ENCODE measurements around the gene SCLT1. TPM values are rescaled to one million over a fixed set of nuclear protein-coding genes. Genes with fewer than 3 reads are reported as not detected.
A peak's percentile ranks its signal among the peaks of the same experiment; 100 is the strongest.

SCLT1 gene
- total RNA-seq, 3 donors from 2014 or later = 11.5 to 23.6 (median 18.7) TPM

DNA sequence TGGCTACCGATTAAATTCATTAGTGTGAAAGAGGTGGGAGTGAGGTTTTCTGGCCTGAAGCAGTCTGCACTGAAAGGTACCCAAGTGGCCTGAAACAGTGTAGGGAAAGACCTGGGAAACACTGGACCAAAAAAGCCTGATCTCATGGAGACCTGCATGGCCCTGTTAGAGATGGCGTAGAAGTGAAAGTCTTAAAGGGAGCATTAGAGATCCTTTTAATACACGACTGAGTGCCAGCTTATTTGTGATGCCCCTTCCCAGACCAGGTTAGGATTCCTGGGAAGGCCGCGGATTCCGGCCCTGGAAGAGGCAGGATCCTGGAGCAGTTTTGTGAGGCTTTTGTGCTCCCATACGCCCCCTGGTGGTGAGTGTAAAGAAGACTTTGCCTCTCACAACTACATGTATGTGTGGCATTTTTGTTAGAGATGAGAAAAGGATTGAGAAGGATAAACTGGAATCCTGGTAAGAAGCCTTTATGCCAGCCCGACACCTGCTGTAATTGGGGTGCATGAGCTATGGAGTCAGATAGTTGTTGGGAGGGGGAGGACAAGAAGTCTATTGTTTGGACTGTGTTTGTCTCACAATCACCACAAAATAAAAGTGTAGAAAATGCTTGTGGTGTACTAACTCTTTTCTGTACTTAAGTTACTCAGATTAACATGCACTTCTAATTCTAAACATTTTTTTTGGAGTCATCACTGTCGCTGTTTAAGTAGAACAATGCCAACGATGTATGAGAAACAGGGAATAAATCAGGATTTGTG is 229.8 kb downstream of the SCLT1 start:
- no peaks in the 10 kb centered on the region for H3K27me3 ChIP-seq
- no peaks in the 10 kb centered on the region for H3K9me3 ChIP-seq
- no peaks in the 10 kb centered on the region for H3K4me1 ChIP-seq
- no peak for TF ChIP-seq POLR2A (IDR thresholded peaks at IDR 0.05)
- TF ChIP-seq, protein P1, sequence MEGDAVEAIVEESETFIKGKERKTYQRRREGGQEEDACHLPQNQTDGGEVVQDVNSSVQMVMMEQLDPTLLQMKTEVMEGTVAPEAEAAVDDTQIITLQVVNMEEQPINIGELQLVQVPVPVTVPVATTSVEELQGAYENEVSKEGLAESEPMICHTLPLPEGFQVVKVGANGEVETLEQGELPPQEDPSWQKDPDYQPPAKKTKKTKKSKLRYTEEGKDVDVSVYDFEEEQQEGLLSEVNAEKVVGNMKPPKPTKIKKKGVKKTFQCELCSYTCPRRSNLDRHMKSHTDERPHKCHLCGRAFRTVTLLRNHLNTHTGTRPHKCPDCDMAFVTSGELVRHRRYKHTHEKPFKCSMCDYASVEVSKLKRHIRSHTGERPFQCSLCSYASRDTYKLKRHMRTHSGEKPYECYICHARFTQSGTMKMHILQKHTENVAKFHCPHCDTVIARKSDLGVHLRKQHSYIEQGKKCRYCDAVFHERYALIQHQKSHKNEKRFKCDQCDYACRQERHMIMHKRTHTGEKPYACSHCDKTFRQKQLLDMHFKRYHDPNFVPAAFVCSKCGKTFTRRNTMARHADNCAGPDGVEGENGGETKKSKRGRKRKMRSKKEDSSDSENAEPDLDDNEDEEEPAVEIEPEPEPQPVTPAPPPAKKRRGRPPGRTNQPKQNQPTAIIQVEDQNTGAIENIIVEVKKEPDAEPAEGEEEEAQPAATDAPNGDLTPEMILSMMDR (IDR thresholded peaks at IDR 0.05) = peak; percentile 75 to 90 (median 83)
- H3K27ac ChIP-seq = peak overlapping the region; percentile 15 to 45
- H3K4me3 ChIP-seq = no peak overlapping the region
- H3K36me3 ChIP-seq = no peaks in the 10 kb centered on the region
- peak; percentile 41 to 82 for DNase-seq (ENCODE audit: low spot score in 2 of 2)
- intact Hi-C loops (cut with DNase I; ENCODE audit: low total_unique reads) = no loop called here

DNA sequence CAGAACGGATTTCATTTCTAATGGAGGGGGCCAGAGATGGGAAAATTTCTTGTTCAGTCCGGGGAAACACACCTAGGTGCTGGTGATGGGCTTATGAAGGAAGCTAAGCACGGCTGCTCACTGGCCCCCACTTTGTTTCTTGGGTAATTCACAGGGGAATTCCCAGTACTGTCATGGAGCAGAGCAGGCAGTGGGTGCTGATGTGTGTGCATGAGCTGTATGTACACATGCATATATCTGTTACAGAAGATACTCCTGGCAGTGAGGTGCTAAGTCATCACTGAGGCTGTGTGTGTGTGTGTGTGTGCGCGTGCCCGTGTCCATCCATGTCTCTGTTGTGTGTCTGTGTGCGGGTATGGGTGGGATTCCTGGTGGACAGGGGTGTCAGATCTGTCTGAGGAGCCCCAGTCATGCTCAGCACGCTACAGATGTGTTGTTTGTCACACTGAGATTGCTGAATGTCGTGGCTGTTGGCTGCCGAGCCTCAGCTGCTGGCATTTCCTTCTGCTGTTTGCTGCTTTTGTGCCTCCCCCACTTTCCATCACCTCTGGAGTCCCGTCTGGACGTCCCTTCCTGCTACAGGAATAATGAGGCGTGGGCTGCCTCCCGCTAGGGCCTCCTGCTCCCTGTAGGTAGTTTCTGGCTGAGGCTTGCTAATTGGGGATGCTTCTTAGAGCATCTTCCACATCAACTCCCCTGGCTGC is 230.6 kb downstream of the SCLT1 start:
- Histone ChIP-seq H3K4me3 (no peak overlapping the region), H3K27ac (peak overlapping the region; percentile 15 to 45), H3K9me3 (no peaks in the 10 kb centered on the region), H3K4me1 (no peaks in the 10 kb centered on the region), H3K27me3 (no peaks in the 10 kb centered on the region), H3K36me3 (no peaks in the 10 kb centered on the region)
- no peak for DNase-seq (ENCODE audit: low spot score in 2 of 2)
- intact Hi-C loops (cut with DNase I; ENCODE audit: low total_unique reads) = no loop called here
- TF ChIP-seq POLR2AphosphoS5 (IDR thresholded peaks at IDR 0.05) (no peak), POLR2A (IDR thresholded peaks at IDR 0.05) (no peak)
- TF ChIP-seq, protein P1 (IDR thresholded peaks at IDR 0.05) = no peak

DNA sequence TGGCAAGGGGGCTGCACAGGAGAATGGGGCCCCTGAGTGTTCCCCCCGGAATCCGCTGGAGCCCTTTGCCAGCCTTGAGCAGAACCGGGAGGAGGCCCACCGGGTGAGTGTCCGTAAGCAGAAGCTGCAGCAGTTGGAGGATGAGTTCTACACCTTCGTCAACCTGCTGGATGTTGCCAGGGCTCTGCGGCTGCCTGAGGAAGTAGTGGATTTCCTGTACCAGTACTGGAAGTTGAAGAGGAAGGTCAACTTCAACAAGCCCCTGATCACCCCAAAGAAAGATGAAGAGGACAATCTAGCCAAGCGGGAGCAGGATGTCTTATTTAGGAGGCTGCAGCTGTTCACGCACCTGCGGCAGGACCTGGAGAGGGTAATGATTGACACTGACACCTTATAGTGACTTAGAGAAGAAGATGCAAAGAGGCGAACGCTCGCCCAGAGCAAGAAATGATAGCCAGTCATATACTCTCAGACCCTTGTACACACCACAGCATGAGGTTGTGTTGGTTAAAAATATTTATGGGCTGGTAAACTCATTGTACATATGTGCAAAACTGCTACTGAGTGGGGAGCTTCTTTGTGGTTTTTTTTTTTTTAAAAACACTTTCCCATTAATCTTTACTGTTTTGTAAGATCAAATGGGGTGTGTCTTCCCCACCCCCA is 231.4 kb downstream of the SCLT1 start:
- intact Hi-C loops (cut with DNase I; ENCODE audit: low total_unique reads) = no loop called here
- DNase-seq (ENCODE audit: low spot score in 2 of 2) = no peak
- TF ChIP-seq POLR2A (IDR thresholded peaks at IDR 0.05) (no peak), POLR2AphosphoS5 (IDR thresholded peaks at IDR 0.05) (no peak)
- TF ChIP-seq, protein P1 (IDR thresholded peaks at IDR 0.05) = no peak
- H3K4me1 ChIP-seq = no peaks in the 10 kb centered on the region
- no peak overlapping the region for H3K4me3 ChIP-seq
- H3K27ac ChIP-seq = no peak overlapping the region
- peaks cover 3% of the 10 kb centered on the region for H3K36me3 ChIP-seq
- no peaks in the 10 kb centered on the region for H3K9me3 ChIP-seq
- no peaks in the 10 kb centered on the region for H3K27me3 ChIP-seq

DNA sequence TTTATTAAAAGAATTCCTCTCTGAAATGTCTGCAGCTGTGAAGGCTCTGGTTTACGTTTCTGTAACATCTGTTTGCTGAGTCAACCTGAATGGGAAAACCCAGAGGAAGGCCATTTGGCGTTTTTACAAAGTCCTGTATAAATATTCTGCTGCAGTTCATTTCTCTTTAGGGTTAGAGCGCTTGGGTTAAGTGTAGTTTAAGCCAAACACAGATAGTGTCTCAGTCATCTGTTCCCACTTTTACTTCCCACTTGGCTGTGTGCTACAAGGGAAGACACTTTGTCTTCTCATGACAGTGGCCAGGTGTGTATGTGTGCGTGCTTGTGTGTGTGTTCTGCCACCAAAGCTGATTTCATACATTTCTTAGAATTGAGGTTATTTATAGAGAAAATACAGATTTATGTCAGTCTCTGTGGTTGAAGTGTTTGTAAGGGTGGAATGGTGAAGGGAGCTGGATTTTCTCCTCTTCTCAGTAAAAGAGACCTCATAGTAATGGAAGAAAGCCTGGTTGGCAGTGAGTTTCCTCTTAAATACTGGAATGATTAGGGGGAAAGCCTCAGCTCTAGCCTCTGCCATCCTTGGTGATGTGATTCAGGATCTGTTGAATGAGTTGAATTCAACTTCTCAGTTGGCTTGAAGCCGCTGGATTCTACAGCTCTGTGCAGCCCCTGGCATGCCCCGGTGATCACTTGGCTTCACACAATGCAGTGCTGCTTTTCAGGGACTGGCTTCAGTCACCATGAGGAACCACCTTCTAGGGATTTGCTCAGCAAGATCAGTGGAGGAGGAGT is 233.3 kb downstream of the SCLT1 start:
- H3K4me3 ChIP-seq = no peak overlapping the region
- H3K36me3 ChIP-seq = peaks cover 9% of the 10 kb centered on the region

More for the DNA sequence above, 233.3 kb downstream of the SCLT1 start:
- Histone ChIP-seq H3K27ac (no peak overlapping the region), H3K4me1 (no peaks in the 10 kb centered on the region), H3K27me3 (no peaks in the 10 kb centered on the region), H3K9me3 (no peaks in the 10 kb centered on the region)
- intact Hi-C loops (cut with DNase I; ENCODE audit: low total_unique reads) = loop anchor here (1.0 kb wide), 1 partner anchor 405 kb away; no protein-coding TSS in a partner anchor
- no peak for DNase-seq (ENCODE audit: low spot score in 2 of 2)
- TF ChIP-seq POLR2AphosphoS5 (IDR thresholded peaks at IDR 0.05) (no peak), POLR2A (IDR thresholded peaks at IDR 0.05) (no peak)
- TF ChIP-seq, protein P1 (IDR thresholded peaks at IDR 0.05) = no peak

All from breast epithelium (tissue), 4 donors.